HCT116 (cell line): ENCODE measurements around the gene PFKP. TPM values are rescaled to one million over a fixed set of nuclear protein-coding genes. Genes with fewer than 3 reads are reported as not detected.
A peak's percentile ranks its signal among the peaks of the same experiment; 100 is the strongest.

Experiments
- ATAC-seq: fragments of 200-7000 bp; cut with Tn5 transposase; 2 replicates; pipeline ENCODE4 v1.9.1; 2020; ENCODE audit warnings: mild to moderate bottlenecking, moderate library complexity
- BruUV-seq: library from RNA; stranded (reverse); fragments of 400-500 nt; replicated peaks from 2 replicates; lab custom pipeline; 2021; lab: Mats Ljungman, UMichigan
- CTCF ChIA-PET: fragments of 300-600 bp; sonication (Branson Sonifier 250); formaldehyde crosslinking; loops from one replicate; lab custom pipeline; 2021; ENCODE audit warnings: antibody characterized with exemption; lab: Charles Lee
- POLR2A ChIA-PET: fragments of 300-600, 350-600 bp; sonication (Branson Sonifier 250); formaldehyde crosslinking; loops from one replicate; lab custom pipeline; 2021; ENCODE audit warnings: antibody characterized with exemption; lab: Charles Lee
- RAD21 ChIA-PET, 2 experiments: fragments of 300-600 bp; sonication (Branson Sonifier 250); formaldehyde crosslinking; loops; one replicate each; lab custom pipeline; 2023; ENCODE audit warnings: low total read pairs in 2 of 2; ENCODE audit not compliant: uncharacterized antibody in 2 of 2, unreplicated experiment in 2 of 2, low non-redundant PET in 1 of 2; lab: Charles Lee
- DNase-seq: peaks from one replicate; pipeline ENCODE4 v3.0.0-alpha.2; 2010; ENCODE audit warnings: low read depth, low spot score
- H2AFZ ChIP-seq: fragments of 200-600 bp; shearing (Covaris generic), sonication (generic); 2 replicates; pipeline ENCODE4 v1.6.1; 2017; ENCODE audit warnings: low read depth, mixed run types, mixed read lengths, antibody characterized with exemption, low read length; ENCODE audit not compliant: poor library complexity, severe bottlenecking
- H3K27ac ChIP-seq: 2 replicates; pipeline ENCODE4 v1.5.1; 2012; ENCODE audit warnings: low read depth, low read length
- H3K27me3 ChIP-seq: fragments of 200-600 bp; sonication (generic); 2 replicates; pipeline ENCODE4 v1.6.1; 2016; ENCODE audit warnings: mixed run types, low read length, mixed read lengths; ENCODE audit not compliant: insufficient read depth
- H3K36me3 ChIP-seq, 2 experiments: fragments of 200-500 bp in 1 of 2; fragments of 200-600 bp in 1 of 2; sonication (Bioruptor generic) in 1 of 2; sonication (generic) in 1 of 2; 2 replicates each; pipeline versions ENCODE4 v1.5.1 to v1.6.1; 2014 to 2016; ENCODE audit warnings: low read length in 2 of 2, inconsistent platforms in 1 of 2, mixed read lengths in 1 of 2, mixed run types in 1 of 2; ENCODE audit not compliant: insufficient read depth in 2 of 2, control insufficient read depth in 1 of 2
- H3K4me1 ChIP-seq, 2 experiments: fragments of 200-600 bp in 1 of 2; sonication (generic) in 1 of 2; 2 replicates each; pipeline versions ENCODE4 v1.5.1 to v1.6.1; 2012 to 2017; ENCODE audit warnings: low read length in 2 of 2, inconsistent platforms in 1 of 2, mild to moderate bottlenecking in 1 of 2, mixed read lengths in 1 of 2, mixed run types in 1 of 2, moderate library complexity in 1 of 2; ENCODE audit not compliant: insufficient read depth in 2 of 2, control insufficient read depth in 1 of 2
- H3K4me2 ChIP-seq: fragments of 200-600 bp; sonication (generic); 2 replicates; pipeline ENCODE4 v1.6.1; 2017; ENCODE audit warnings: mixed run types, low read length, mixed read lengths
- H3K4me3 ChIP-seq, 2 experiments: fragments of 200-600 bp in 1 of 2; sonication (generic) in 1 of 2; replicated peaks in 1 of 2; 2 replicates each; pipeline ENCODE4 v1.5.1; 2011 to 2016; ENCODE audit warnings: low read length in 2 of 2, control low read depth in 1 of 2, low read depth in 1 of 2, mild to moderate bottlenecking in 1 of 2, mixed read lengths in 1 of 2, mixed run types in 1 of 2
- H3K79me2 ChIP-seq: fragments of 200-600 bp; sonication (generic); 2 replicates; pipeline ENCODE4 v1.6.1; 2017; ENCODE audit warnings: mild to moderate bottlenecking, mixed run types, low read length, moderate library complexity, mixed read lengths; ENCODE audit not compliant: insufficient read depth
- H3K9ac ChIP-seq: fragments of 200-600 bp; sonication (generic); 2 replicates; pipeline ENCODE4 v1.6.1; 2016; ENCODE audit warnings: low read length, mixed read lengths
- H3K9me2 ChIP-seq: fragments of 200-600 bp; sonication (generic), shearing (Covaris generic); 2 replicates; pipeline ENCODE4 v1.6.1; 2017; ENCODE audit warnings: mixed run types, mild to moderate bottlenecking, moderate library complexity; ENCODE audit not compliant: insufficient read depth
- H3K9me3 ChIP-seq, 2 experiments: fragments of 200-500 bp in 1 of 2; fragments of 200-600 bp in 1 of 2; sonication (Bioruptor generic) in 1 of 2; sonication (generic) in 1 of 2; 2 replicates each; pipeline ENCODE4 v1.6.1; 2014 to 2017; ENCODE audit warnings: low read length in 2 of 2, mixed read lengths in 2 of 2, inconsistent platforms in 1 of 2, low read depth in 1 of 2, mild to moderate bottlenecking in 1 of 2, mixed run types in 1 of 2, moderate library complexity in 1 of 2; ENCODE audit not compliant: control insufficient read depth in 1 of 2, insufficient read depth in 1 of 2
- H4K20me1 ChIP-seq: fragments of 200-600 bp; sonication (generic), shearing (Covaris generic); 2 replicates; pipeline ENCODE4 v1.6.1; 2017; ENCODE audit warnings: mixed run types, mild to moderate bottlenecking, moderate library complexity; ENCODE audit not compliant: insufficient read depth
- CEBPB ChIP-seq: IDR thresholded peaks from 2 replicates; pipeline ENCODE4 v1.6.1; 2012; ENCODE audit warnings: low read depth
- ELF1 ChIP-seq: IDR thresholded peaks from 2 replicates; pipeline ENCODE4 v1.6.1; 2012; ENCODE audit warnings: low read depth, borderline replicate concordance
- EZH2 ChIP-seq: fragments of 200-600 bp; sonication (generic); IDR thresholded peaks from 2 replicates; pipeline ENCODE4 v1.6.1; 2017; ENCODE audit warnings: antibody characterized with exemption, mixed run types
- FOSL1 ChIP-seq: IDR thresholded peaks from 2 replicates; pipeline ENCODE4 v1.6.1; 2012; ENCODE audit warnings: low read depth
- JUND ChIP-seq: IDR thresholded peaks from 2 replicates; pipeline ENCODE4 v1.6.1; 2012
- RAD21 ChIP-seq: IDR thresholded peaks from 2 replicates; pipeline ENCODE4 v1.6.1; 2012; ENCODE audit warnings: low read depth, mild to moderate bottlenecking
- SIN3A ChIP-seq: IDR thresholded peaks from 2 replicates; pipeline ENCODE4 v1.6.1; 2012; ENCODE audit warnings: low read depth
- YY1 ChIP-seq: IDR thresholded peaks from 2 replicates; pipeline ENCODE4 v1.6.1; 2011; ENCODE audit warnings: low read length, low read depth, moderate library complexity, mild to moderate bottlenecking; ENCODE audit not compliant: insufficient replicate concordance; ENCODE audit errors: extremely low read depth
- intact Hi-C: fragments of 100-400 bp; cut with micrococcal nuclease; formaldehyde crosslinking; loops from 2 replicates; pipeline ENCODE4 v1.10.0; 2022
- total RNA-seq: library from RNA; stranded (reverse); gene quantifications from one replicate; pipeline ENCODE4 v1.2.1, GENCODE V29; 2021; ENCODE audit not compliant: unreplicated experiment
- TF ChIP-seq, protein P1 (sequence below): IDR thresholded peaks from 2 replicates; pipeline ENCODE4 v1.6.1; 2012; ENCODE audit warnings: low read depth
- TF ChIP-seq, protein P2 (sequence below), 3 experiments: fragments of 200-600 bp in 1 of 3; sonication (generic) in 1 of 3; IDR thresholded peaks in 2 of 3; conservative IDR thresholded peaks in 1 of 3; 2 replicates each; pipeline ENCODE4 v1.5.1; 2012 to 2017; ENCODE audit warnings: low read depth in 2 of 3, low read length in 2 of 3, antibody characterized with exemption in 1 of 3, borderline replicate concordance in 1 of 3, control low read depth in 1 of 3, mild to moderate bottlenecking in 1 of 3, mixed read lengths in 1 of 3, mixed run types in 1 of 3, moderate library complexity in 1 of 3; ENCODE audit not compliant: insufficient read depth in 1 of 3

PFKP gene
- total RNA-seq, 1 experiment from 2014 or later = 237 TPM

DNA sequence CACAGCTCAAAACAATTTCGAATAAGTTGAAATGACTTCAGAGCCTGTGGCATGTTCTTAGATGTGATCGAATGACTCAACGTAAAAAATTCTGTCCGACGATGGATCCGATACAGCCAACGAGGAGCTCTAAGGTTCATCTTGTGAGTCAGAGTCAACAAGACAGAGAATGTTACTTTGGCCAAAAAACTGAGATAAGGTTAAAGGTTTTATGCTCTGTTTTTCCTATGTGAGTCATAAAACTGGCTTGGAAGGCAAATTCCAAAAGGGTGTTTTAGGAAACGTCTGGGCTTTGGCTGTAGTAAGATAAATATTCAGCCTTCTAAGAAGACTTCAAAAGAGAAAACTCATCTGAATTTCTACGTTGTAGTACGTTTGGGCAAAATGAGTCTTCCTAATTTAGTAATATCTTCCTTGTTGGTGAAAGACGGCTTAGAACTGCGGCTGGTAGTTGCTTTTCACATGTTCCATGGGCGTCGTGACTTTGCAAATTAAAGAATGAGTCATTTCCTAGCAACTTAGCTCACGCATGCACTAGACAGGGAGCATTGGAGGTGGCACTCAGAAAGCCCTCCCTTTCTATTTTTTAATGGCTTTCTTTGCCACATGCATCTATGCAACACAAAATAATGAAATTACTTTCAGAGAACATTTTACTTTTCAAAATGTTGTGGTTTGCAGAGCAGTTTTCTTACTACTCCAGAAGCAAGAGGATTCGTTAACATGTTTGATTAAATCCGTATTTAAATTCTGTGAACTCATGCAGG lies 28.2 kb downstream of the PFKP start (continued):
- TF ChIP-seq, protein P1, sequence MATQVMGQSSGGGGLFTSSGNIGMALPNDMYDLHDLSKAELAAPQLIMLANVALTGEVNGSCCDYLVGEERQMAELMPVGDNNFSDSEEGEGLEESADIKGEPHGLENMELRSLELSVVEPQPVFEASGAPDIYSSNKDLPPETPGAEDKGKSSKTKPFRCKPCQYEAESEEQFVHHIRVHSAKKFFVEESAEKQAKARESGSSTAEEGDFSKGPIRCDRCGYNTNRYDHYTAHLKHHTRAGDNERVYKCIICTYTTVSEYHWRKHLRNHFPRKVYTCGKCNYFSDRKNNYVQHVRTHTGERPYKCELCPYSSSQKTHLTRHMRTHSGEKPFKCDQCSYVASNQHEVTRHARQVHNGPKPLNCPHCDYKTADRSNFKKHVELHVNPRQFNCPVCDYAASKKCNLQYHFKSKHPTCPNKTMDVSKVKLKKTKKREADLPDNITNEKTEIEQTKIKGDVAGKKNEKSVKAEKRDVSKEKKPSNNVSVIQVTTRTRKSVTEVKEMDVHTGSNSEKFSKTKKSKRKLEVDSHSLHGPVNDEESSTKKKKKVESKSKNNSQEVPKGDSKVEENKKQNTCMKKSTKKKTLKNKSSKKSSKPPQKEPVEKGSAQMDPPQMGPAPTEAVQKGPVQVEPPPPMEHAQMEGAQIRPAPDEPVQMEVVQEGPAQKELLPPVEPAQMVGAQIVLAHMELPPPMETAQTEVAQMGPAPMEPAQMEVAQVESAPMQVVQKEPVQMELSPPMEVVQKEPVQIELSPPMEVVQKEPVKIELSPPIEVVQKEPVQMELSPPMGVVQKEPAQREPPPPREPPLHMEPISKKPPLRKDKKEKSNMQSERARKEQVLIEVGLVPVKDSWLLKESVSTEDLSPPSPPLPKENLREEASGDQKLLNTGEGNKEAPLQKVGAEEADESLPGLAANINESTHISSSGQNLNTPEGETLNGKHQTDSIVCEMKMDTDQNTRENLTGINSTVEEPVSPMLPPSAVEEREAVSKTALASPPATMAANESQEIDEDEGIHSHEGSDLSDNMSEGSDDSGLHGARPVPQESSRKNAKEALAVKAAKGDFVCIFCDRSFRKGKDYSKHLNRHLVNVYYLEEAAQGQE = no peak
- TF ChIP-seq EZH2 = no peak
- peak; percentile 88 for TF ChIP-seq JUND
- no peak; the same call in 1 of the 2 replicates for TF ChIP-seq ELF1

DNA sequence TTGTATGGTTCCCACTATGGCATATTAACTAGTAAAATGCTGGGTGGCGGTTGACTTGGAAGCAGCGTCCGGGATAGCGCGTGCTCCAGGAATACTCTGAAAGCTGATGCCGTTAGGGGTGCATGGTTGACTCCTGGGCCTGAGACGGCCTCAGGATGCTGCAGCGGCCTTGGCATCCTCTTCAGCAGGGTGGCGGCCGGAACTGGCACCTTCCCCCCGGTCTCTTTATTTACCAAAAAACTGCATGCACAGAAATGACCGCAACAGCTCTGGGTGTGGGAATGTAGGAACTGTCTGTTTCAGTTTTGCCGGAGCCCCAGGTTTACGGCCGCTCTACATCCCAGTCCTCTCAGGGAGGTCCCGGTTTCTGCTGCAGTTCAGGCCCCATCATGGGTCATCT lies 28.8 kb downstream of the PFKP start:
- Histone ChIP-seq H3K9ac (peak overlapping the region; percentile 59), H3K79me2 (peaks cover 90% of the 10 kb centered on the region), H3K4me1 (peaks cover 53 to 64% of the 10 kb centered on the region in 2 experiments), H3K4me3 (peak overlapping the region in 1 of 2 experiments; percentile 15; a peak in 2 of 4 replicates), H3K36me3 (peaks cover 16 to 31% of the 10 kb centered on the region in 2 experiments; a peak in 3 of 4 replicates), H3K9me2 (no peaks in the 10 kb centered on the region)
- no TSS peak for BruUV-seq
- DNase-seq = no peak
- TF ChIP-seq SIN3A = no peak
- TF ChIP-seq YY1 = no peak
- TF ChIP-seq, protein P2, sequence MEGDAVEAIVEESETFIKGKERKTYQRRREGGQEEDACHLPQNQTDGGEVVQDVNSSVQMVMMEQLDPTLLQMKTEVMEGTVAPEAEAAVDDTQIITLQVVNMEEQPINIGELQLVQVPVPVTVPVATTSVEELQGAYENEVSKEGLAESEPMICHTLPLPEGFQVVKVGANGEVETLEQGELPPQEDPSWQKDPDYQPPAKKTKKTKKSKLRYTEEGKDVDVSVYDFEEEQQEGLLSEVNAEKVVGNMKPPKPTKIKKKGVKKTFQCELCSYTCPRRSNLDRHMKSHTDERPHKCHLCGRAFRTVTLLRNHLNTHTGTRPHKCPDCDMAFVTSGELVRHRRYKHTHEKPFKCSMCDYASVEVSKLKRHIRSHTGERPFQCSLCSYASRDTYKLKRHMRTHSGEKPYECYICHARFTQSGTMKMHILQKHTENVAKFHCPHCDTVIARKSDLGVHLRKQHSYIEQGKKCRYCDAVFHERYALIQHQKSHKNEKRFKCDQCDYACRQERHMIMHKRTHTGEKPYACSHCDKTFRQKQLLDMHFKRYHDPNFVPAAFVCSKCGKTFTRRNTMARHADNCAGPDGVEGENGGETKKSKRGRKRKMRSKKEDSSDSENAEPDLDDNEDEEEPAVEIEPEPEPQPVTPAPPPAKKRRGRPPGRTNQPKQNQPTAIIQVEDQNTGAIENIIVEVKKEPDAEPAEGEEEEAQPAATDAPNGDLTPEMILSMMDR (IDR thresholded peaks at IDR 0.05 in 2 of 3, conservative IDR thresholded peaks at IDR 0.05 in 1 of 3; ENCODE audit: borderline replicate concordance in 1 of 3, insufficient read depth in 1 of 3, low read depth in 2 of 3, low read length in 2 of 3) = no peak
- no peak for TF ChIP-seq ELF1
- TF ChIP-seq FOSL1 = no peak
- TF ChIP-seq RAD21 = no peak
- TF ChIP-seq, protein P1 = no peak
- no peak for TF ChIP-seq CEBPB
- TF ChIP-seq, all 23 proteins: peak for 0
- ATAC-seq = no peak
- intact Hi-C loops = loop anchor here (10.0 kb wide), 1 partner anchor 669 kb away; no protein-coding TSS in a partner anchor
- peak overlapping the region; percentile 70 for H3K4me2 ChIP-seq
- CTCF ChIA-PET = no interaction called here
- no peaks in the 10 kb centered on the region for H4K20me1 ChIP-seq
- H3K9me3 ChIP-seq = no peaks in the 10 kb centered on the region
- RAD21 ChIA-PET = interaction anchor here in 1 of 2 experiments (1.1 kb wide), 1 partner anchor 27 kb away, joined by 3 read pairs; no protein-coding TSS in a partner anchor
- H3K27ac ChIP-seq = peak overlapping the region; percentile 90
- POLR2A ChIA-PET = interaction anchor here (0.6 to 1.3 kb wide), 3 partner anchors 16 to 76 kb away, joined by 3 to 4 read pairs (median 3); partner anchors contain the start of gene PITRM1
- no peaks in the 10 kb centered on the region for H3K27me3 ChIP-seq
- no peak overlapping the region for H2AFZ ChIP-seq
